HG03135 (cell line): ENCODE data around the gene IFI44.

Experiments used
- ATAC-seq: cut with Tn5 transposase; IDR thresholded peaks from one replicate; pipeline ENCODE4 v1.9.1; 2021; ENCODE audit warnings: mild to moderate bottlenecking, moderate library complexity; ENCODE audit not compliant: unreplicated experiment

IFI44 gene

DNA sequence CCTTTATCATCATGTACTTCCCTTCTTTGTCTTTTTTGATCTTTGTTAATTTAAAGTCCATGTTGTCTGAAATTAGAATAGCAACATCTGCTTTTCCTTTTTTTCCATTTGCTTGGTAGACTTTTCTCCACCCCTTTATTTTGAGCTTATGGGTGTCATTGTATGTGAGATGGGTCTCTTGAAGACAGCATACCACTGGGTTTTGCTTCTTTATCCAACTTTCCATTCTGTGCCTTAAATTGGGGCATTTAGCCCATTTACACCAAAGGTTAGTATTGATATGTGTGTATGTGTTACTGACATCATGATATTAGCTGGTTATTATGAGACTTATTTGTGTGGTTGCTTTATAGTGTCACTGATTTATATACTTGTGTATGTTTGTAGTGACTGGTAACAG lies 50.2 kb downstream of the IFI44 start:
- no peak for ATAC-seq

DNA sequence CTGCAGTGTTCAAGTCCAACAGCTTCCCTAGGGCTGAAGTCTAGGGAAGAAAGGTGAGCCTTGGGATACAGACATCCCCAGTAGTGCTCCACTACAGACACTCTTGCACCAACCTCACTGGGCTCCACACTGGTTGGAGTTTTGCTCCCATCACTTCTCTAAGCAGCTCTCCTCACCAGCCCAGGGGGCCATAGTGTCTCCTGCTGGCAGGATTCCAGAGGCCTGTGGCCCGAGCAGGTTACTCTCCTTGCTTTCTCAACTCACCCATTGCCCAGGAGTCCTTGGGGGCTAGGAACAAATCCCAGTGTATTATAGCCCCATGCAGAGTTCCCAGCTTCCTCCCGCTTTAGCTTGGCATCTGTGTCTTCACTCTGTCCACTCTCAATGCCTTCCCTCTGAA lies 52.8 kb downstream of the IFI44 start:
- no peak for ATAC-seq

DNA sequence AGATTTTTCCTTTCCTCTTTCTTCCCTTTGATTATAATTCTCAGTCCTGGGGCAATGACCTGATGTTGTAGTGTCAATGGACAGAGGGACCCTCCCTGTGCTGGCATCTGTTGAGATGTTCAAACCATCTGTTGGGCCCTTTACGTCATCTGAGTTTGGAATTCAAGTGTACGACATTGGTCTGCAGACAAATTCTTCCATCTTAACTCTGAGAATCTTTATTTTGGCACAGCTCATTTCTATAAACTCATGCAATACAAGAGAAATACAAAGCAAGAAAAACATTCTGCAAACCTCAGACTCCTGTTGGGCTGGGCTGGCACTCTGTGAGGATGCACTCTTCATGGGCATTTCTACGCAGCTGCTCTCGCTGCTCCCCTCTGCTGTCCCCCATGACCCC lies 54.2 kb downstream of the IFI44 start:
- ATAC-seq, result no peak

DNA sequence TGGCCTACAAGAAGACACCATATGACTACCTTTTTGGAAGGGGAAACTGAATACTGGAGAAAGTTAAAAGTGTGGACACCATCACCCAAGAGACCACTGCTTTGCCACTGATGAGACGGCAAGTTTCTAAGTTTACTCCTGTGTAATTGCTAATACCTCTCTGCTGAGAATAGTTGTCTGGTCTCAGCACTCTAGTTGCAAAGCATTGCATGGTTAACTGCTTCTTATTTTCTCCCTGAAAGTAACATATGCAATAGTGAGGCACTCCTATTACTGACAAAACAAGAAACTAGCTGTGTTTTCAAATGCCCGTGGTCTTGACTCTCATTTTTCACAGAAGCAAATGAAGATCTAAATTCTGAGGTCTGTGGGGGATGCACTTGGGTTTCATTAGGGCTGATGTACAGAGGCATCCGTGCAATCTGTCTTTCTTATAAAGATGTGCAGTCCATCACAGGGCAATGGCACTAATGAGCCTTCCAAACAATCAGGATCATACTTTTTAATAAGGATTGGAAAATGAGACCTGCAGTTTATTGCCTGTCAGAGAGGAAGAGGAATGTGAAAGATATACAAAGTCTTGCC lies 62.9 kb downstream of the IFI44 start:
- no peak for ATAC-seq

DNA sequence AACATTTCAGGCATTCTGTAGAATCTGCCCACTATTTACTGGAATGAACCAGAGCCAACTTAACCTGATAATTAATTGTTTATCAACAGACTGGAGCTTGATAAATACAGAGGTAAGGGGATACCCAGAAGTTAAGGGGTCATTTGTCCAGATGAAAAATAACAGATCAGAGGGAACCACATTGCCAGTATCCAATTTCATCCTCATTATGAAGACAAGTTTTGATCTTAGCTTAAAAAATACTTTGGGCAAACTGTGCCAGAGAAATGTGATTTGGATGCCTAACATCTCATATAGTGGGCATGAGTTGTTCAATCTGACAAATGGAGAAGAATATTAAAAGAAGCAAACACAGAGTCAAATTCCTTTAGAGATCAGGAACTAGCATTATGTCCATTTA lies 63.7 kb downstream of the IFI44 start:
- no peak for ATAC-seq
